ENCODE data around the gene ARX.

DNA sequence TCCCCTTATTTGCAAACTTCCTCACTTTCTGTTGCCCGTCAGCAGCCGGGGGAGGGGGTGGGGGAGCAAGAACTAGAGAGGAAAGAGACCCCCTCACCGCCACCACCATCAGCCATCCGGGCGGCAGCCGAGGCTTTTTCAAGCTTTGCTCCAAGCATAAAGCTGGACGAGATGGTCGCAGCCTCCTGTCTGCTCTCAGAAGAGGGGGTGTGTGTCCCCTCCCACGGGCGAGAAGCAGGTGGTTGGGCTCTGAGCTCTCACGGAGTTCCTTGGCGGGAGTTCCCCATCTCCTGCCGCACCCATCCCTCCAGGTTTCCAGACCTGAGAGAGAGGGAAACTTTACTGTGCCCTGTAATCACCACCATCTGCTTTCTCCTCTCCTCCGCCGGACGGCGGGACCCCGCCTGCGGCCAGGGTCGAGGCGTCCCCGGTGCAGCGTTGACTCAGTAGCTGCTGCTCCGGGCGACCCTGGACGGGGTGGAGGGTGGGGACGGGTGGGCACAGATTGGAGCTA is 4.7 kb upstream of the ARX start:
- TF ChIP-seq, protein P1, sequence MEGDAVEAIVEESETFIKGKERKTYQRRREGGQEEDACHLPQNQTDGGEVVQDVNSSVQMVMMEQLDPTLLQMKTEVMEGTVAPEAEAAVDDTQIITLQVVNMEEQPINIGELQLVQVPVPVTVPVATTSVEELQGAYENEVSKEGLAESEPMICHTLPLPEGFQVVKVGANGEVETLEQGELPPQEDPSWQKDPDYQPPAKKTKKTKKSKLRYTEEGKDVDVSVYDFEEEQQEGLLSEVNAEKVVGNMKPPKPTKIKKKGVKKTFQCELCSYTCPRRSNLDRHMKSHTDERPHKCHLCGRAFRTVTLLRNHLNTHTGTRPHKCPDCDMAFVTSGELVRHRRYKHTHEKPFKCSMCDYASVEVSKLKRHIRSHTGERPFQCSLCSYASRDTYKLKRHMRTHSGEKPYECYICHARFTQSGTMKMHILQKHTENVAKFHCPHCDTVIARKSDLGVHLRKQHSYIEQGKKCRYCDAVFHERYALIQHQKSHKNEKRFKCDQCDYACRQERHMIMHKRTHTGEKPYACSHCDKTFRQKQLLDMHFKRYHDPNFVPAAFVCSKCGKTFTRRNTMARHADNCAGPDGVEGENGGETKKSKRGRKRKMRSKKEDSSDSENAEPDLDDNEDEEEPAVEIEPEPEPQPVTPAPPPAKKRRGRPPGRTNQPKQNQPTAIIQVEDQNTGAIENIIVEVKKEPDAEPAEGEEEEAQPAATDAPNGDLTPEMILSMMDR (IDR thresholded peaks at IDR 0.05 in 2 of 3, conservative IDR thresholded peaks at IDR 0.05 in 1 of 3; ENCODE audit: borderline replicate concordance in 1 of 3, insufficient read depth in 1 of 3, low read depth in 2 of 3, low read length in 2 of 3), result no peak
- no peak for TF ChIP-seq YY1 (IDR thresholded peaks at IDR 0.05; ENCODE audit: extremely low read depth, insufficient replicate concordance, low read depth, low read length)
- TF ChIP-seq TCF7L2 (IDR thresholded peaks at IDR 0.05; ENCODE audit: borderline replicate concordance, extremely low read depth, insufficient read depth, insufficient read length), result no peak
- TF ChIP-seq POLR2A (IDR thresholded peaks at IDR 0.05; ENCODE audit: borderline replicate concordance, extremely low read depth, insufficient read depth, insufficient read length), result no peak
- TF ChIP-seq, protein P2, sequence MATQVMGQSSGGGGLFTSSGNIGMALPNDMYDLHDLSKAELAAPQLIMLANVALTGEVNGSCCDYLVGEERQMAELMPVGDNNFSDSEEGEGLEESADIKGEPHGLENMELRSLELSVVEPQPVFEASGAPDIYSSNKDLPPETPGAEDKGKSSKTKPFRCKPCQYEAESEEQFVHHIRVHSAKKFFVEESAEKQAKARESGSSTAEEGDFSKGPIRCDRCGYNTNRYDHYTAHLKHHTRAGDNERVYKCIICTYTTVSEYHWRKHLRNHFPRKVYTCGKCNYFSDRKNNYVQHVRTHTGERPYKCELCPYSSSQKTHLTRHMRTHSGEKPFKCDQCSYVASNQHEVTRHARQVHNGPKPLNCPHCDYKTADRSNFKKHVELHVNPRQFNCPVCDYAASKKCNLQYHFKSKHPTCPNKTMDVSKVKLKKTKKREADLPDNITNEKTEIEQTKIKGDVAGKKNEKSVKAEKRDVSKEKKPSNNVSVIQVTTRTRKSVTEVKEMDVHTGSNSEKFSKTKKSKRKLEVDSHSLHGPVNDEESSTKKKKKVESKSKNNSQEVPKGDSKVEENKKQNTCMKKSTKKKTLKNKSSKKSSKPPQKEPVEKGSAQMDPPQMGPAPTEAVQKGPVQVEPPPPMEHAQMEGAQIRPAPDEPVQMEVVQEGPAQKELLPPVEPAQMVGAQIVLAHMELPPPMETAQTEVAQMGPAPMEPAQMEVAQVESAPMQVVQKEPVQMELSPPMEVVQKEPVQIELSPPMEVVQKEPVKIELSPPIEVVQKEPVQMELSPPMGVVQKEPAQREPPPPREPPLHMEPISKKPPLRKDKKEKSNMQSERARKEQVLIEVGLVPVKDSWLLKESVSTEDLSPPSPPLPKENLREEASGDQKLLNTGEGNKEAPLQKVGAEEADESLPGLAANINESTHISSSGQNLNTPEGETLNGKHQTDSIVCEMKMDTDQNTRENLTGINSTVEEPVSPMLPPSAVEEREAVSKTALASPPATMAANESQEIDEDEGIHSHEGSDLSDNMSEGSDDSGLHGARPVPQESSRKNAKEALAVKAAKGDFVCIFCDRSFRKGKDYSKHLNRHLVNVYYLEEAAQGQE (IDR thresholded peaks at IDR 0.05; ENCODE audit: low read depth), result no peak
- no peak for TF ChIP-seq POLR2AphosphoS5 (IDR thresholded peaks at IDR 0.05; ENCODE audit: low read depth, low read length)

Measured in HCT116 (cell line).